Glutamatergic neuron (in vitro differentiated cells): ENCODE data around the gene CACNA1C. TPM values are rescaled to one million over a fixed set of nuclear protein-coding genes. Genes with fewer than 3 reads are reported as not detected.

Experiments
- DNase-seq: peaks from one replicate; pipeline ENCODE4 v3.0.0; 2022
- H3K27ac Mint-ChIP-seq: one replicate; pipeline ENCODE4 v1.8.0; 2020; ENCODE audit warnings: mild to moderate bottlenecking, mixed read lengths, inconsistent platforms; ENCODE audit not compliant: unreplicated experiment
- H3K27me3 Mint-ChIP-seq: one replicate; pipeline ENCODE4 v1.8.0; 2020; ENCODE audit warnings: mild to moderate bottlenecking, moderate library complexity, mixed read lengths, inconsistent platforms; ENCODE audit not compliant: unreplicated experiment
- H3K36me3 Mint-ChIP-seq: one replicate; pipeline ENCODE4 v1.8.0; 2020; ENCODE audit warnings: mild to moderate bottlenecking, mixed read lengths, inconsistent platforms; ENCODE audit not compliant: unreplicated experiment
- H3K4me1 Mint-ChIP-seq: one replicate; pipeline ENCODE4 v1.8.0; 2020; ENCODE audit warnings: mild to moderate bottlenecking, low read depth, mixed read lengths, inconsistent platforms; ENCODE audit not compliant: unreplicated experiment
- H3K4me3 Mint-ChIP-seq: one replicate; pipeline ENCODE4 v1.8.0; 2020; ENCODE audit warnings: mild to moderate bottlenecking, mixed read lengths, inconsistent platforms; ENCODE audit not compliant: unreplicated experiment
- H3K9me3 Mint-ChIP-seq: one replicate; pipeline ENCODE4 v1.8.0; 2020; ENCODE audit warnings: mild to moderate bottlenecking, moderate library complexity, mixed read lengths, inconsistent platforms; ENCODE audit not compliant: unreplicated experiment
- total RNA-seq: library from RNA; stranded (reverse); fragmentation: NEBNext Ultra II Directional; extraction: Animal tissue kit (Norgen Biotek cat#: 25700); gene quantifications from one replicate; pipeline ENCODE4 v1.2.1, GENCODE V29; 2021; ENCODE audit not compliant: unreplicated experiment
- TF ChIP-seq, protein P1 (sequence below): fragments of 200-600 bp; sonication (generic); IDR thresholded peaks from one replicate; pipeline ENCODE4 v1.5.0; 2021; ENCODE audit not compliant: partially characterized antibody, unreplicated experiment

The CACNA1C gene
- total RNA-seq, 1 donor from 2014 or later: 11.0 TPM

- peaks cover 4% of the 10 kb centered on the region for H3K9me3 Mint-ChIP-seq
- TF ChIP-seq, protein P1, sequence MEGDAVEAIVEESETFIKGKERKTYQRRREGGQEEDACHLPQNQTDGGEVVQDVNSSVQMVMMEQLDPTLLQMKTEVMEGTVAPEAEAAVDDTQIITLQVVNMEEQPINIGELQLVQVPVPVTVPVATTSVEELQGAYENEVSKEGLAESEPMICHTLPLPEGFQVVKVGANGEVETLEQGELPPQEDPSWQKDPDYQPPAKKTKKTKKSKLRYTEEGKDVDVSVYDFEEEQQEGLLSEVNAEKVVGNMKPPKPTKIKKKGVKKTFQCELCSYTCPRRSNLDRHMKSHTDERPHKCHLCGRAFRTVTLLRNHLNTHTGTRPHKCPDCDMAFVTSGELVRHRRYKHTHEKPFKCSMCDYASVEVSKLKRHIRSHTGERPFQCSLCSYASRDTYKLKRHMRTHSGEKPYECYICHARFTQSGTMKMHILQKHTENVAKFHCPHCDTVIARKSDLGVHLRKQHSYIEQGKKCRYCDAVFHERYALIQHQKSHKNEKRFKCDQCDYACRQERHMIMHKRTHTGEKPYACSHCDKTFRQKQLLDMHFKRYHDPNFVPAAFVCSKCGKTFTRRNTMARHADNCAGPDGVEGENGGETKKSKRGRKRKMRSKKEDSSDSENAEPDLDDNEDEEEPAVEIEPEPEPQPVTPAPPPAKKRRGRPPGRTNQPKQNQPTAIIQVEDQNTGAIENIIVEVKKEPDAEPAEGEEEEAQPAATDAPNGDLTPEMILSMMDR: no peak
- no peak overlapping the region for H3K4me3 Mint-ChIP-seq
- no peak overlapping the region for H3K27ac Mint-ChIP-seq
- H3K27me3 Mint-ChIP-seq: peaks cover 21% of the 10 kb centered on the region
- H3K4me1 Mint-ChIP-seq: peaks cover 11% of the 10 kb centered on the region
- no peaks in the 10 kb centered on the region for H3K36me3 Mint-ChIP-seq
- peak; percentile 34 for DNase-seq
These were observed 904 bp downstream of the CACNA1C start for GRCh38 chr12:2053691-2054090.

GRCh38 chr12:2054091-2055018 lies 1.6 kb downstream of the CACNA1C start:
- H3K4me1 Mint-ChIP-seq: peaks cover 11% of the 10 kb centered on the region
- H3K27me3 Mint-ChIP-seq: peaks cover 21% of the 10 kb centered on the region
- no peaks in the 10 kb centered on the region for H3K36me3 Mint-ChIP-seq
- H3K9me3 Mint-ChIP-seq: peaks cover 4% of the 10 kb centered on the region
- H3K27ac Mint-ChIP-seq: no peak overlapping the region
- TF ChIP-seq, protein P1: no peak
- DNase-seq: peak; percentile 31
- peak overlapping the region; percentile 95 for H3K4me3 Mint-ChIP-seq

DNA sequence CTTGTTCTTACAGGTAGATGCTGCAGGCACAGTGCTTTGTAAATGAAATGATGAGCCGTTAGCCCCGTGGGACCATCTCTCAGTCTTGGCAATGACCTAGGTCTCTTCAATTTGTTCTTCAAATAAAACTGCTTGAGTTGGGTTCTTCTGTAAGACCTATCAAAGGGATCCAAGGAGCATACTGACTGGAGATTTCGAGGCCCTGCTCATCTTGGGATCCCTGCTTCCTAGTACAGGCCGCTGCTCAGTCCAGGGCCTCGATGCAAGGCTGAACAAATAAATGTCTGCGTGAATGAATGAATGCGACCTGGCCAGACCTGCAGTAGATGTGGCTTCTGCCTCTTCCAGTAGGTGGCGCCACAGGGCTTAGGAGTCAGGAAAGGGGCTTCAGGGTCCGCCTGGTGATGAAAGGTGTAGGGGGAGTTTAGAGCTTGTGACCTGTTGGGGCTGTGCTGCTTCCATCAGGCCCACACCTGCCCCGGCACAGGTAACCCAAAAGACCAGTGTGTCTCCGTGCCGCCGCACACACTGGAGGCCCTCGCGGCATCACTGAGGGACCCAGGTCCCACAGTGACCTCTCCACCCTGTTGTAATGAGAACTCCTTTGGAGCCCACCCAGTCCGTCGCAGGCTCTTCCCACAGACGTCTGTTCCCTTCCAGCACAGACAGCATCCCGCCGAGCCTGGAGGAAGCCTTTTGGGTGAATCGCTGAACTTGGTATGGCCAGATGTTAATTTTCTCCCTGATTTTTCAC lies 4.4 kb downstream of the CACNA1C start:
- peak; percentile 95 for DNase-seq
- H3K4me3 Mint-ChIP-seq: no peak overlapping the region
- peaks cover 11% of the 10 kb centered on the region for H3K27me3 Mint-ChIP-seq
- H3K27ac Mint-ChIP-seq: no peak overlapping the region
- peaks cover 11% of the 10 kb centered on the region for H3K4me1 Mint-ChIP-seq
- H3K36me3 Mint-ChIP-seq: no peaks in the 10 kb centered on the region
- TF ChIP-seq, protein P1: peak; percentile 89
- peaks cover 1% of the 10 kb centered on the region for H3K9me3 Mint-ChIP-seq

- TF ChIP-seq, protein P1: no peak
- no peak for DNase-seq
- Mint-ChIP-seq H3K36me3 (peaks cover 5% of the 10 kb centered on the region), H3K4me3 (no peak overlapping the region), H3K4me1 (peaks cover 11% of the 10 kb centered on the region), H3K27ac (no peak overlapping the region), H3K9me3 (peaks cover 1% of the 10 kb centered on the region), H3K27me3 (peaks cover 13% of the 10 kb centered on the region)
These were observed 5.1 kb downstream of the CACNA1C start for GRCh38 chr12:2057795-2058408.
